ENCODE data around the gene CRACDL. TPM values are rescaled to one million over a fixed set of nuclear protein-coding genes. Genes with fewer than 3 reads are reported as not detected.

Gene CRACDL
- total and polyA plus RNA-seq, 4 donors, result 0.67 to 7.5 (median 6.2) TPM

DNA sequence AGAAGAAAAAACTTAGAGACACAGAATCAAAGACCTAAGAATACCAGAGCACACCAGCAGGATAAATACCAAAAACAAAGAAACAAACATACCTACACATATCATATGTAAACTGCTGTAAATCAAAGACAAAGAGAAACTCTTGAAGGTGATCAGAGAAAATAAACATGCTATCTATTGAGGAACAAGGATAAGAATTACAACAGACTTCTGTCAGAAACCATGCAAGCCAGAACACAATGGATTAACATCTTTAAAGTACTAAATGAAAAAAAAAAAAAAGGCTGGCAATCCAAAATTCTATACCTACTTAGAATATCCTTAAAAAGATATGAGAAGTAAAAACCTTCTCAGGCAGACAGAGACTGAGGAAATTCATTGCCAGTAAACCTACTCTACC, 153.5 kb downstream of the CRACDL start:
- Histone ChIP-seq H3K36me3 (ENCODE audit: control insufficient read depth in 1 of 2, insufficient read depth in 2 of 2, low read length in 1 of 2) (no peaks in the 10 kb centered on the region), H3K4me3 (ENCODE audit: low read length in 2 of 2) (no peak overlapping the region), H3K27me3 (ENCODE audit: control insufficient read depth in 1 of 2, insufficient read depth in 2 of 2, low read length in 1 of 2) (no peaks in the 10 kb centered on the region), H3K27ac (ENCODE audit: low read depth in 1 of 2, low read length in 2 of 2) (no peak overlapping the region), H3K9me3 (ENCODE audit: control insufficient read depth, low read length) (no peaks in the 10 kb centered on the region), H3K4me1 (ENCODE audit: control insufficient read depth in 1 of 2, insufficient read depth in 2 of 2, low read length in 2 of 2) (no peaks in the 10 kb centered on the region)
- intact Hi-C loops (cut with DNase I), result no loop called here
- ATAC-seq (ENCODE audit: low FRiP score) (no peak), DNase-seq (no peak)

DNA sequence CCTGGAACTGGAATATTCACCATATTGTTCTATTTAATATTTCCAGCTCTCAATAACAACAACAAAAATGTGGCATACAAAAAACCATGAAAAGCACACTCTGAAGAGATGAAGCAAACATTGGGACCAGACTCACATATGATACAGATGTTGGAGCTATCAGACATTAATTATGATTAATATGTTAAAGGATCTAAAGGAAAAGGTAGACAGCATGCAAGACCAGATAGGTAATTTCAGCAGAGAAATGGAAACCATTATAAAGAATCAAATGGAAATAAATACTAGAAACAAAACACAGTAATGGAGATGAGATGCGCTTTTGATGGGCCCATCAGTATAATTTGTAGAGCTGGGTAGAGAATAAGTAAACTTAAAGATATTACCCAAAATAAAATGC, 154.2 kb downstream of the CRACDL start:
- H3K27me3 ChIP-seq (ENCODE audit: control insufficient read depth in 1 of 2, insufficient read depth in 2 of 2, low read length in 1 of 2), result no peaks in the 10 kb centered on the region
- 97 to 99% methylated on average over 1 of the region's 1 CpG for WGBS, 2 donors
- no peak overlapping the region for H3K27ac ChIP-seq (ENCODE audit: low read depth in 1 of 2, low read length in 2 of 2)
- ATAC-seq (ENCODE audit: low FRiP score) (no peak), DNase-seq (no peak)
- no peaks in the 10 kb centered on the region for H3K4me1 ChIP-seq (ENCODE audit: control insufficient read depth in 1 of 2, insufficient read depth in 2 of 2, low read length in 2 of 2)
- no peak overlapping the region for H3K4me3 ChIP-seq (ENCODE audit: low read length in 2 of 2)
- intact Hi-C loops (cut with DNase I), result no loop called here
- H3K36me3 ChIP-seq (ENCODE audit: control insufficient read depth in 1 of 2, insufficient read depth in 2 of 2, low read length in 1 of 2), result no peaks in the 10 kb centered on the region
- no peaks in the 10 kb centered on the region for H3K9me3 ChIP-seq (ENCODE audit: control insufficient read depth, low read length)

DNA sequence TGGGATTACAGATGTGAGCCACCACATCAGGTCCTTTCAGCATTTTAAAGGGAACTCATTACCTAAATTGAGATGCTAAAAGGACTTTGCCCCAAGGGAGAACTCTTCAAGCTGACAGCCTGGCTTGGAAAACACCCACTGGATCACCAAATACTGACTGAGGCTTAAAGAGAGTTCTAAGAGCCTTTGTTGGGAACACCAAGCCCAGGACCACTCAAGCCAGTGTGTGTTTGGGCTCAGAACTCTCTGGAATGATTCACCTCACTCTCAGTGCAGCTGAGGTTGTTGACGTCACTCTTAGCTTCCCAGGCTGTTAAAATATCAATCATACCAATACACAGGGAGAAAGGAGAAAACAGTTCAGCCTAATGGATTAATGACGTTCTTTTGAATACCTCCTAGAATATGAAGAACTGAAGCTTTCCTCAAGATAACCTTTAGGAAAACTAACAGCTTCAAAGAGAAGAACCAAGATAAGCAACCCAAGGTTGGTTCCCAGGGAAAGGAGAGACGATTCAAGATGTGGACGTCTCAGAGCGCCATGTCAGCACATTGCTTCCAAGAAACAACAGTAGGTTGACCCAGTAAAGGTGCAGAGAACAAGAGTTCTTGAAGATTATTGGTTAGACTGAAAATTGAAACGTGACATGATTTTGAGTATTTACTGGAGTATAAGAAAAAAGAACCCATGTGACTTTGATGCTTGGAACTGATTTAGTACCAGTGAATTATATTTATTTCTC, 157.1 kb downstream of the CRACDL start:
- H3K36me3 ChIP-seq (ENCODE audit: control insufficient read depth in 1 of 2, insufficient read depth in 2 of 2, low read length in 1 of 2), result no peaks in the 10 kb centered on the region
- no peaks in the 10 kb centered on the region for H3K27me3 ChIP-seq (ENCODE audit: control insufficient read depth in 1 of 2, insufficient read depth in 2 of 2, low read length in 1 of 2)
- 89 to 93% methylated on average over 6 of the region's 6 CpGs for WGBS, 2 donors
- no peaks in the 10 kb centered on the region for H3K4me1 ChIP-seq (ENCODE audit: control insufficient read depth in 1 of 2, insufficient read depth in 2 of 2, low read length in 2 of 2)
- ATAC-seq (ENCODE audit: low FRiP score) (no peak), DNase-seq (no peak)
- intact Hi-C loops (cut with DNase I), result no loop called here
- H3K27ac ChIP-seq (ENCODE audit: low read depth in 1 of 2, low read length in 2 of 2), result no peak overlapping the region
- no peaks in the 10 kb centered on the region for H3K9me3 ChIP-seq (ENCODE audit: control insufficient read depth, low read length)
- H3K4me3 ChIP-seq (ENCODE audit: low read length in 2 of 2), result no peak overlapping the region

DNA sequence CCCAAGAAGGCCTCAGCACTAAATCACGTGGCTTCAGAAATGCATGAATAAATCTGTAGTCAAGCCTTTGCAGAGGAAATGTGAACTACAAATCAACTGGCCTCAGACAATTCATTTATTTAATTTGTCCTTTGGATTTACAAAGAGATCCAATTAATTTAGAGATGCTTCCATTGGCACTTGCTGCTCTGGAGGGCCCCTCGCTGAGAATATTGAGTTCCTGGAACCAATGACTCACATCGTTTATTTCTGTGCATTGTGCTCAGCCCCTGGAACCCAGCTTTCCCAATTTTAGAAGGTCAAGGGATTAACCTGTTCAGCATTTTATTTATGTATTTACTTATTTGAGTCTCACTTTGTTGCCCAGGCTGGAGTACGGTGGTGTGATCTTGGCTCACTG, 157.9 kb downstream of the CRACDL start:
- Histone ChIP-seq H3K27me3 (ENCODE audit: control insufficient read depth in 1 of 2, insufficient read depth in 2 of 2, low read length in 1 of 2) (no peaks in the 10 kb centered on the region), H3K27ac (ENCODE audit: low read depth in 1 of 2, low read length in 2 of 2) (no peak overlapping the region), H3K36me3 (ENCODE audit: control insufficient read depth in 1 of 2, insufficient read depth in 2 of 2, low read length in 1 of 2) (no peaks in the 10 kb centered on the region), H3K4me3 (ENCODE audit: low read length in 2 of 2) (no peak overlapping the region), H3K4me1 (ENCODE audit: control insufficient read depth in 1 of 2, insufficient read depth in 2 of 2, low read length in 2 of 2) (no peaks in the 10 kb centered on the region), H3K9me3 (ENCODE audit: control insufficient read depth, low read length) (no peaks in the 10 kb centered on the region)
- intact Hi-C loops (cut with DNase I), result no loop called here
- 80 to 93% methylated on average over 4 of the region's 4 CpGs for WGBS, 2 donors
- DNase-seq (no peak), ATAC-seq (ENCODE audit: low FRiP score) (no peak)

DNA sequence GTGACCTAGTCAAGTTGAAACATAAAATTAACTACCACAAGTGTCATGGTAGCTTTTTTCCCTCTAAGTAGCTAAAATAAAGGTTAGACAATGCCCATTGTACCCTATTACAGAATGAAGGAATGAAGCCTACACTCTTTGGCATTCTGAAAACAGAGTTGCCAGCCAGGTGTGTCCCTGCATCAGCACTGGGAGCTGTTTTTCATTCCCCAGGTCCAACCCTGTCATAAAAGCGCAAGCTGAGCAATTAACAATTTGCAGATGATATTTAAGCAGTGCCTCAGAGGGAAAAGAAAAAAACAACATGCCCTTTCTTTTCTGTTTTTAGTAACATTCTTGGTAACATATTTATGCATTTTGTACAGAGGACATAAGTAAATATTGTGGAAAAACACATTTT, 158.3 kb downstream of the CRACDL start:
- no peak for DNase-seq

DNA sequence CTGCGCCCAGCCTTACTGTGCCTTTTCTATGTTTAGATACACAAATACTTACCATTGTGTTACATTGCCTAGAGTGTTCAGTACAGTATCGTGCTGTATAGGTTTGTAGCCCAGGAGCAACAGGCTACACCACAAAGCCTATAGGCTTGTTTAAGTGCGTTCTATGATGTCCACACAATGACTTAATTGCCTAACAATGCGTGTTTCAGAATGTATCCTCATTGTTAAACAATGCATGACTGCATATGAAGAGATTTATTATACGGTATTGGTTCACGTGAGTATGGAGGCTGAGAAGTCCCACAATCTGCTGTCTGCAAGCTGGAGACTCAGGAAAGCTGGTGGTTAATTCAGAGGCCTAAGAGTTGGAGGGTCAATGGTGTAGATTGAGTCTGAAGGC, 158.9 kb downstream of the CRACDL start:
- DNase-seq (no peak), ATAC-seq (ENCODE audit: low FRiP score) (no peak)
- Histone ChIP-seq H3K9me3 (ENCODE audit: control insufficient read depth, low read length) (no peaks in the 10 kb centered on the region), H3K4me1 (ENCODE audit: control insufficient read depth in 1 of 2, insufficient read depth in 2 of 2, low read length in 2 of 2) (no peaks in the 10 kb centered on the region), H3K27me3 (ENCODE audit: control insufficient read depth in 1 of 2, insufficient read depth in 2 of 2, low read length in 1 of 2) (no peaks in the 10 kb centered on the region), H3K4me3 (ENCODE audit: low read length in 2 of 2) (no peak overlapping the region), H3K27ac (ENCODE audit: low read depth in 1 of 2, low read length in 2 of 2) (no peak overlapping the region), H3K36me3 (ENCODE audit: control insufficient read depth in 1 of 2, insufficient read depth in 2 of 2, low read length in 1 of 2) (no peaks in the 10 kb centered on the region)
- intact Hi-C loops (cut with DNase I), result no loop called here
- 97 to 99% methylated on average over 6 of the region's 6 CpGs for WGBS, 2 donors

More for the DNA sequence above, 158.3 kb downstream of the CRACDL start:
- Histone ChIP-seq H3K4me1 (ENCODE audit: control insufficient read depth in 1 of 2, insufficient read depth in 2 of 2, low read length in 2 of 2) (no peaks in the 10 kb centered on the region), H3K27ac (ENCODE audit: low read depth in 1 of 2, low read length in 2 of 2) (no peak overlapping the region), H3K36me3 (ENCODE audit: control insufficient read depth in 1 of 2, insufficient read depth in 2 of 2, low read length in 1 of 2) (no peaks in the 10 kb centered on the region), H3K27me3 (ENCODE audit: control insufficient read depth in 1 of 2, insufficient read depth in 2 of 2, low read length in 1 of 2) (no peaks in the 10 kb centered on the region), H3K4me3 (ENCODE audit: low read length in 2 of 2) (no peak overlapping the region), H3K9me3 (ENCODE audit: control insufficient read depth, low read length) (no peaks in the 10 kb centered on the region)
- intact Hi-C loops (cut with DNase I), result no loop called here
- no peak for ATAC-seq (ENCODE audit: low FRiP score)
- WGBS, 2 donors, result 100% methylated on average over 1 of the region's 1 CpG

DNA sequence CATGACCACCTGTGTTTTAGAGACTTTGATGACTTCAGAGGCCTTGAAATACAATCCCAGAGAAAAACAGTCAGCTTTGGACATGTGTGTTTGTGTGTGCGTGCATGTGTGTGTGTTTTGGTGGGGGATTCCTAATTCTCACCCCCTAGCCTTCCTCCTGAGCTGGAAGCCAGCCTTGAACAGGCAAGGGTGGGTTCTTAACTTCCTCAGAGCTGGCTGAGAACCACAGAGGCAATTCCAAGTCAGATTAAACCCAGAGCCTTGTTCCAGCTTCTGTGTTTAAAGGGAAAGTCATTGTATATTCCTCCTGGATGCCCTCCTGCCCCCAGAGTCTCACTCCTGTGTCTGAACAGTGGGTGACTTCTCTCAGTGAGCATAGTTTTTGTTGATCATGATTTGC, 159.9 kb downstream of the CRACDL start:
- Histone ChIP-seq H3K27ac (ENCODE audit: low read depth in 1 of 2, low read length in 2 of 2) (peak overlapping the region in 1 of 2 donors; percentile 60), H3K4me1 (ENCODE audit: control insufficient read depth in 1 of 2, insufficient read depth in 2 of 2, low read length in 2 of 2) (no peaks in the 10 kb centered on the region), H3K27me3 (ENCODE audit: control insufficient read depth in 1 of 2, insufficient read depth in 2 of 2, low read length in 1 of 2) (no peaks in the 10 kb centered on the region), H3K9me3 (ENCODE audit: control insufficient read depth, low read length) (no peaks in the 10 kb centered on the region), H3K4me3 (ENCODE audit: low read length in 2 of 2) (no peak overlapping the region), H3K36me3 (ENCODE audit: control insufficient read depth in 1 of 2, insufficient read depth in 2 of 2, low read length in 1 of 2) (no peaks in the 10 kb centered on the region)
- 42 to 44% methylated on average over 1 of the region's 1 CpG for WGBS, 2 donors
- intact Hi-C loops (cut with DNase I), result no loop called here
- no peak for ATAC-seq (ENCODE audit: low FRiP score)
- DNase-seq, result no peak

DNA sequence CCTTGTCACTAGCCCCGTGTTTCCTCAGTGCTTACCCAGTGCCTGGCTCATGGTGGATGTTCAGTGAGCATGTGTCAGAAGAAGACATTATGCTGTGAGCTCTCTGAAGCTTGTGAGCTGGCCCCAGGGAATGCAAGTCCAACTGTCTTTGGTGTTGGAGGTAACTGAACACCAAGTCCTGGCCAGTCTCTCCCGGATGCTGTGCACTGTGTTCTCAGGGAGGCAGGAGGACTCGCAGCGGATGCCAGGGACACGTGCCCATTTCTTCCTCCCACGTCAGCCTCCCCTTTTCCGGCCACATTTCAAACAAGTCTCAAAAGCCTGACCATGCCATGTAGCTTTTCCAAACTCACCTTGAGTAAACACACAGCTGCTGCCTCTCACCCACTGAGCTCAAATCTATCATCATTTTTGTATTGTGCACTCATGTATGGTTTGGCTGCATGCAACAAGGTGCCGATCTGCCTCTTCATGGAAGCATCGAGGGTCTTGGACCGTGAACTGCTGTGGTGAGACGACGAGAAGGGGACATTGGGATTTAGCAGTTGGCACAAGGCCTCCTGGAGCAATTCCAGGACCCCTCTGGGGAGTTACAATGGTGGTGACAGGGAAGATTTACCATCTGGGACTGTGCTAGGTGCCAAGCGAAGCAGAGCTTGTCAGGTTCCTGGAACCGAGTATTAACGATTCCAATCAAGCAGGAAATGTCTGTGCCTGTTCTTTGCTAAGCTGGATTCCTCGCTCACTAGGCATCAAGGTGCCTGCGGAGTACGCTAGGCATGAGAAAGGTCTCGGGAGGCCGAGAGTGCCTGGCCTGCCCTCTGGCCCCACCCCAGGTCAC, 160.7 kb downstream of the CRACDL start:
- H3K36me3 ChIP-seq (ENCODE audit: control insufficient read depth in 1 of 2, insufficient read depth in 2 of 2, low read length in 1 of 2), result no peaks in the 10 kb centered on the region
- intact Hi-C loops (cut with DNase I), result no loop called here
- DNase-seq (peak; percentile 69 to 83), ATAC-seq (ENCODE audit: low FRiP score) (peak; percentile 58)
- no peaks in the 10 kb centered on the region for H3K4me1 ChIP-seq (ENCODE audit: control insufficient read depth in 1 of 2, insufficient read depth in 2 of 2, low read length in 2 of 2)
- H3K27me3 ChIP-seq (ENCODE audit: control insufficient read depth in 1 of 2, insufficient read depth in 2 of 2, low read length in 1 of 2), result no peaks in the 10 kb centered on the region
- H3K4me3 ChIP-seq (ENCODE audit: low read length in 2 of 2), result no peak overlapping the region
- peak overlapping the region in 1 of 2 donors; percentile 60 for H3K27ac ChIP-seq (ENCODE audit: low read depth in 1 of 2, low read length in 2 of 2)
- 9 to 10% methylated on average over 20 of the region's 20 CpGs for WGBS, 2 donors
- no peaks in the 10 kb centered on the region for H3K9me3 ChIP-seq (ENCODE audit: control insufficient read depth, low read length)

DNA sequence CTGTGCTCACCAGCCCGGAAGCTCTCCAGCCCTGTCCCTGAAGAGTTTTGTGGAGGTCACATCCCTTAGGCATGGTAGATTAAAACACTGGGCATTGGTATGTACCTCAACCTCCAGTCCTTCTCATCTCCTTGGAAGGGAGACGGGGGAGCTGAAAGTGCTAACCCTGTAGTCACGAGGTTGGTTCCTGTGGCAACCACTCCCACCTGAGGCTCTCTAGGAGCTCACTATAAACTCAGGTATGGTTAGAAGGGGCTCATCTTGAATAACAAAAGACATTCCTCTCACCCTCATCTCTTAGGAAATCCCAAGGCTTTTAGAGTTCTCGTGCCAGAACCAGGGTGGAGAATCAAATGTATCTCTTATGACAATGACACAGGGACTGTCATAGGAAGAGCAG, 162.1 kb downstream of the CRACDL start:
- H3K27ac ChIP-seq (ENCODE audit: low read depth in 1 of 2, low read length in 2 of 2), result no peak overlapping the region
- DNase-seq (no peak), ATAC-seq (ENCODE audit: low FRiP score) (no peak)
- intact Hi-C loops (cut with DNase I), result no loop called here
- 97 to 100% methylated on average over 4 of the region's 4 CpGs for WGBS, 2 donors
- no peaks in the 10 kb centered on the region for H3K36me3 ChIP-seq (ENCODE audit: control insufficient read depth in 1 of 2, insufficient read depth in 2 of 2, low read length in 1 of 2)
- H3K27me3 ChIP-seq (ENCODE audit: control insufficient read depth in 1 of 2, insufficient read depth in 2 of 2, low read length in 1 of 2), result no peaks in the 10 kb centered on the region
- H3K4me3 ChIP-seq (ENCODE audit: low read length in 2 of 2), result no peak overlapping the region
- H3K9me3 ChIP-seq (ENCODE audit: control insufficient read depth, low read length), result no peaks in the 10 kb centered on the region
- H3K4me1 ChIP-seq (ENCODE audit: control insufficient read depth in 1 of 2, insufficient read depth in 2 of 2, low read length in 2 of 2), result no peaks in the 10 kb centered on the region

All from aorta (tissue), 5 donors.